ENCODE results near the gene MEIOC.
"Not testable (repeated sequence)": the region's sequence is repeated elsewhere in the genome, so short reads cannot be mapped to it uniquely, and the experiment has no call there.

The MEIOC gene

DNA sequence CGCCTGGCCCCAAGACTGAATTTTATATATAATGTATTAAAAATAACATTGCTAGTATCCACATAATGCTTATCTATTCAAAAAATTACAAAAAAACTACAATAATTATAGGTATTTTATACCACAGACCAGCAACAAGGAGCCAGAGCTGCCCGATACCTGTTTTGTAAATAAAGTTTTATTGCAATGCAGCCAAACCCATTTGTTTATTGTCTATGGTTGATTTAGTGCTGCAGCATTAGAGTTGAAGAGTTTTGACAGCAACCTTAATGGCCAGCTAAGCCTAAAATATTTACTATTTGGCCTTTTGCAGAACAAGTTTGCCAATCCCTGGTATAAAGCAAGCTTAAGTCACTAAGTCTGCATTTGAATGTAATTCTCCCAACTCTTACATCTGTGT, 5.6 kb downstream of the MEIOC start:
- no peak overlapping the region for H3K9ac ChIP-seq
- no peak overlapping the region for H3K27ac ChIP-seq
- no peaks in the 10 kb centered on the region for H4K20me1 ChIP-seq
- H3K9me3 ChIP-seq (replicated peaks in 1 of 11) = peaks cover 0 to 4% (median 0%) of the 10 kb centered on the region in 11 experiments; a peak in 4 of 22 replicates
- H3K27me3 ChIP-seq = no peaks in the 10 kb centered on the region
- H3K4me3 ChIP-seq = no peak overlapping the region
- TF ChIP-seq Cebpa-rat (IDR thresholded peaks at IDR 0.05) = no peak
- no peaks in the 10 kb centered on the region for H3K4me1 ChIP-seq
- no peaks in the 10 kb centered on the region for H3K36me3 ChIP-seq
- no peak overlapping the region for H3K4me2 ChIP-seq

DNA sequence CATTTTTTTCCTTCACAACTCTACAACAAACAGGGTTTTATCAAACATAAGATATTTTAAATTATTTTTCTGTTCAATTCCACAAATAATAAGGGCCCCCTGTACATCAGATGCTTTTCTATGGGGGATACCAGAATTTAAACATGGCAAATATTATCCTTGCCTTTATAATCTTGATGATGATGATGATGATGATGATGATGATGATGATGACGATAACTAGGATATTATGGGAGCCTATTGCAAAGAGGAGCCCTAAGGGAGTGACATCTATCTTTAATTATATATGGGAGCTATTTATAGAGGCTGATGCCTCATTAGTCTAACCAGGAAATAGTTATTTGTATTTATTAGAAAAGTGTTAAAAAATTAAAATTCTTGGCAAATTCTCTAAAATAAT, 6.8 kb downstream of the MEIOC start:
- H3K27me3 ChIP-seq = no peaks in the 10 kb centered on the region
- H3K4me1 ChIP-seq = no peaks in the 10 kb centered on the region
- H4K20me1 ChIP-seq = no peaks in the 10 kb centered on the region
- H3K4me3 ChIP-seq = no peak overlapping the region
- no peak for TF ChIP-seq Cebpa-rat (IDR thresholded peaks at IDR 0.05)
- no peak overlapping the region for H3K9ac ChIP-seq
- H3K27ac ChIP-seq = no peak overlapping the region
- no peaks in the 10 kb centered on the region for H3K9me3 ChIP-seq (replicated peaks in 1 of 11)
- no peaks in the 10 kb centered on the region for H3K36me3 ChIP-seq
- no peak overlapping the region for H3K4me2 ChIP-seq

DNA sequence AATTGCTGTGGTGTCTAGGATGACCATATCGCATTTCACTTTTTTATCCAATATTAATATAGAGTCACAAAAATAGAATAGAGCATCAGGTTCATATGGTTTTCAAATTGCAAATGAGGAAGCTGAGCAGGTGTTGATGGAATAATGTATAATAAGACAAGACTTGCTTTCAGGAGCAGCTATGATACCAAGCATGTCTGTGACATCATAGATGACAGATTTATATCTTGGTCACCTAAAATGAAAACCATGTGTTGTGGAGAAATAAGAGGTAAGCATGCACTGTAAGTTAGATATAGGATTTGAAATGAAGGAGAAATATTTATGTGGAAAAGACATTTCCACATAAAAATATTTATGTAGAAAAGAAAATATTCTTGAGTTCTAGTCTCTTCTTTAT, 8.6 kb downstream of the MEIOC start:
- H3K9me3 ChIP-seq (replicated peaks in 1 of 11) = no peaks in the 10 kb centered on the region
- no peak for TF ChIP-seq Cebpa-rat (IDR thresholded peaks at IDR 0.05)
- H3K4me2 ChIP-seq = no peak overlapping the region
- H3K27me3 ChIP-seq = no peaks in the 10 kb centered on the region
- no peaks in the 10 kb centered on the region for H3K4me1 ChIP-seq
- no peaks in the 10 kb centered on the region for H3K36me3 ChIP-seq
- no peak overlapping the region for H3K27ac ChIP-seq
- no peak overlapping the region for H3K9ac ChIP-seq
- no peak overlapping the region for H3K4me3 ChIP-seq
- no peaks in the 10 kb centered on the region for H4K20me1 ChIP-seq

DNA sequence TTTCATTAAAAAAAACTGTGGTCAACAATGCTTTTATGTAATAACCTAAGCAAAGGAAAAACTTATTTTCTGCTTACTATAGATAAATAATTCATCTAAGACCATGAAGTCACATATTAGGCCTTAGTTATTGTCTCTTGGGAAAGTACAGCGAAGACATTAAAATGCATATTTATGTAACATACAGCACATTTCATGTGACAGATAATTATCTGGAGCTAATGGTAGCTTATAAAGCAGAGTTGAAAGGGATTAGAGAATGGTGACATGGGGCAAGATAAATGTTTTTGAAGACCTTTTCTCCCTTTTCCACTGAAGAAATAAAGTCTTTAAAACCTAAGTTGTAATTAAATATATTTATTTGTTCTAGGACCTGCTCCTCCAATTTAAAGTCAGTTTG, 9.7 kb downstream of the MEIOC start:
- no peak for TF ChIP-seq Cebpa-rat (IDR thresholded peaks at IDR 0.05)

GRCh38 chr17:44672479-44673093, 16.3 kb downstream of the MEIOC start:
- TF ChIP-seq Cebpa-rat (IDR thresholded peaks at IDR 0.05) = no peak
- Histone ChIP-seq H3K4me2 (no peak overlapping the region), H3K4me1 (peaks cover 0 to 13% (median 0%) of the 10 kb centered on the region in 10 experiments; a peak in 3 of 20 replicates), H3K9ac (no peak overlapping the region), H3K27ac (no peak overlapping the region), H4K20me1 (no peaks in the 10 kb centered on the region), H3K4me3 (no peak overlapping the region), H3K27me3 (no peaks in the 10 kb centered on the region), H3K36me3 (peaks cover 0 to 16% (median 7%) of the 10 kb centered on the region in 11 experiments; a peak in 15 of 22 replicates), H3K9me3 (replicated peaks in 1 of 11) (no peaks in the 10 kb centered on the region)

More for the DNA sequence above, 9.7 kb downstream of the MEIOC start:
- H3K27me3 ChIP-seq = no peaks in the 10 kb centered on the region
- no peaks in the 10 kb centered on the region for H4K20me1 ChIP-seq
- H3K36me3 ChIP-seq = no peaks in the 10 kb centered on the region
- H3K4me1 ChIP-seq = no peaks in the 10 kb centered on the region
- no peaks in the 10 kb centered on the region for H3K9me3 ChIP-seq (replicated peaks in 1 of 11)
- no peak overlapping the region for H3K9ac ChIP-seq
- no peak overlapping the region for H3K4me3 ChIP-seq
- H3K4me2 ChIP-seq = no peak overlapping the region
- H3K27ac ChIP-seq = no peak overlapping the region

- Histone ChIP-seq H3K4me1 (peaks cover 0 to 13% (median 0%) of the 10 kb centered on the region in 10 experiments; a peak in 3 of 20 replicates), H3K9me3 (replicated peaks in 1 of 11) (no peaks in the 10 kb centered on the region), H3K27me3 (no peaks in the 10 kb centered on the region), H3K27ac (no peak overlapping the region), H3K4me3 (no peak overlapping the region), H3K4me2 (no peak overlapping the region), H3K9ac (no peak overlapping the region), H4K20me1 (no peaks in the 10 kb centered on the region), H3K36me3 (peaks cover 9 to 29% (median 20%) of the 10 kb centered on the region in 11 experiments; a peak in 21 of 22 replicates)
- TF ChIP-seq Cebpa-rat (IDR thresholded peaks at IDR 0.05) = no peak
Observed at GRCh38 chr17:44673893-44674292, 17.6 kb downstream of the MEIOC start.

DNA sequence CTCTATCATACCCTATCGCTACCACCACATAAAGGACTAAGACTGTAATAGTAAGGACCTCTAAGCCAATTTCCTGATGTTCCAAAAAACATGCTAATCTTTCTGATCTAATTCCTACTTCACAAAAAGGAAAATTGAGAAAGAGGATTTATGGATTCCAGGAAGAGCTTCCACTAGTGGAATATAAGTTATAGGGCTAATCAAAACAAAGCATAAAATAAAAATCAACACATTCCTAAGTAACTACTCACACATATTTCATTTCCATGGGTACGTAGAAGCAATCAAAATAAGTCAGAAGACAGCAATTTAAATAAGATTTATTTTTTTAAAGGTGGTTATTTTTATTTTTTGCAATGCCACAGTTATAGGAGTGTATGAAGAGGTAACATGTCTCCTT, 20.9 kb downstream of the MEIOC start:
- Histone ChIP-seq H3K4me3 (no peak overlapping the region), H3K27me3 (no peaks in the 10 kb centered on the region), H3K4me2 (no peak overlapping the region), H4K20me1 (no peaks in the 10 kb centered on the region), H3K36me3 (peaks cover 39 to 61% (median 50%) of the 10 kb centered on the region in 11 experiments), H3K27ac (no peak overlapping the region), H3K9ac (no peak overlapping the region), H3K4me1 (peaks cover 0 to 13% (median 0%) of the 10 kb centered on the region in 10 experiments; a peak in 3 of 20 replicates), H3K9me3 (replicated peaks in 1 of 11) (no peaks in the 10 kb centered on the region)
- TF ChIP-seq Cebpa-rat (IDR thresholded peaks at IDR 0.05) = no peak

DNA sequence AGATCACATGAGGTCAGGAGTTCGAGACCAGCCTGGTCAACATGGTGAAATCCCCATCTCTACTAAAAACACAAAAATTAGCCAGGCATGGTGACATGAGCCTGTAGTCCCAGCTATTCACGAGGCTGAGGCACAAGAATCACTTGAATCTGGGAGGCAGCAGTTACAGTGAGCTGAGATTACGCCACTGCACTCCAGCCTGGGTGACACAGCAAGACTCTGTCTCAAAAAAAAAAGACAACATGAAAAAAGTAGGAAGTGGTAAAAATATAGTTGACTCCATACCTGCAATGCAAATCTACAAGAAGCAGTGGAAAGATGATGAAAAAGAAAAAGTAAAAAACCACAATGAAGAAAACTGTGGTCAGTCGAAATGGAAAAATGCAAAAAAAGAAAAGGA, 27.0 kb downstream of the MEIOC start:
- not testable (repeated sequence) for H3K4me3 ChIP-seq; H3K9me3 ChIP-seq (replicated peaks in 1 of 11); H3K27me3 ChIP-seq
- Histone ChIP-seq H3K27ac (peak overlapping the region in 6 of 11 experiments; percentile 23 to 78 (median 70); a peak in 11 of 22 replicates), H3K4me1 (peaks cover 4 to 24% (median 13%) of the 10 kb centered on the region in 10 experiments), H4K20me1 (peaks cover 0 to 18% (median 0%) of the 10 kb centered on the region in 11 experiments; a peak in 3 of 22 replicates), H3K4me2 (peak overlapping the region in 5 of 11 experiments; percentile 27 to 58 (median 51); a peak in 9 of 22 replicates), H3K36me3 (peaks cover 58 to 99% (median 90%) of the 10 kb centered on the region in 11 experiments), H3K9ac (peak overlapping the region in 6 of 11 experiments; percentile 8 to 62 (median 24); a peak in 7 of 22 replicates)
- TF ChIP-seq Cebpa-rat (IDR thresholded peaks at IDR 0.05) = peak in 2 of 11 experiments; percentile 52 to 58; a peak in 2 of 22 replicates

GRCh38 chr17:44687756-44688155, 31.5 kb downstream of the MEIOC start:
- Histone ChIP-seq H3K9ac (0 out of 22 replicates have a peak overlapping the region, but pooled peaks of 1 of the 11 experiments have one; percentile 87), H3K9me3 (replicated peaks in 1 of 11) (no peaks in the 10 kb centered on the region), H3K4me2 (peak overlapping the region in 9 of 11 experiments; percentile 88 to 98 (median 93); a peak in 12 of 22 replicates), H3K27ac (no peak overlapping the region), H3K4me1 (peaks cover 21 to 44% (median 34%) of the 10 kb centered on the region in 10 experiments), H3K36me3 (peaks cover 17 to 57% (median 47%) of the 10 kb centered on the region in 11 experiments; a peak in 21 of 22 replicates), H3K27me3 (no peaks in the 10 kb centered on the region), H4K20me1 (peaks cover 0 to 18% (median 0%) of the 10 kb centered on the region in 11 experiments; a peak in 3 of 22 replicates), H3K4me3 (peak overlapping the region in 1 of 10 experiments; percentile 95; a peak in 2 of 20 replicates)
- no peak for TF ChIP-seq Cebpa-rat (IDR thresholded peaks at IDR 0.05)
